BLaER1 (cell line): Measurements from ENCODE around the gene OPN1SW.

Source experiments
- H3K27ac ChIP-seq: shearing (Covaris generic); formaldehyde crosslinking; 2 replicates; pipeline ENCODE4 v1.8.1; 2022
- H3K27me3 ChIP-seq: shearing (Covaris generic); formaldehyde crosslinking; 2 replicates; pipeline ENCODE4 v1.8.1; 2022
- H3K36me3 ChIP-seq: shearing (Covaris generic); formaldehyde crosslinking; 2 replicates; pipeline ENCODE4 v1.8.1; 2022
- H3K4me1 ChIP-seq: shearing (Covaris generic); formaldehyde crosslinking; 2 replicates; pipeline ENCODE4 v1.8.1; 2022
- H3K4me2 ChIP-seq: shearing (Covaris generic); formaldehyde crosslinking; 2 replicates; pipeline ENCODE4 v1.8.1; 2022
- H3K4me3 ChIP-seq: shearing (Covaris generic); formaldehyde crosslinking; 2 replicates; pipeline ENCODE4 v1.8.1; 2022
- H3K9ac ChIP-seq: shearing (Covaris generic); formaldehyde crosslinking; 2 replicates; pipeline ENCODE4 v1.8.1; 2022
- H3K9me3 ChIP-seq: shearing (Covaris generic); formaldehyde crosslinking; 2 replicates; pipeline ENCODE4 v1.8.1; 2022
- H4K20me1 ChIP-seq: shearing (Covaris generic); formaldehyde crosslinking; 2 replicates; pipeline ENCODE4 v1.8.1; 2022
- Cebpa-rat ChIP-seq: shearing (Covaris generic); IDR thresholded peaks from 2 replicates; pipeline ENCODE4 v1.8.1; 2022

Gene OPN1SW

DNA sequence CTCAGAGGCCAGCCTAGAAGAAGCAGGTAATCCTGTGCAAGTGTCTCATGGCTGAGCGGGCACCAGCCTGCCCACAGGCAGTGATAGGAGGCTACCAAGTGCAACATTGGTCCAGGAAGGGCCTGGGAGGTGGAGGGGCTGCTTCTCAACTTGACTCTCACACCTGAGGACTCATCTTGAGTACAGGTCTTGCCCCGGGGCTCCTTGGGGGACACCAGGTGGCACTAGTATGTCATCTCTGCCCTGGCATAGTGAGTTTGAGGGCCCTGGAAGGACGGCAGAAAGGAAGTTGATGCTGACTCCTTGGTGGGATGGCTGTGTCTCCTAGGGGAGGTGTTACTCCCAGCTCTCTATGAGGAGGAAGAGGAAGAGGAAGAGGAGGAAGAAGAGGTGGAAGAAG is 18.4 kb upstream of the OPN1SW start:
- H3K4me1 ChIP-seq = peaks cover 36% of the 10 kb centered on the region
- no peak overlapping the region for H3K9ac ChIP-seq
- H3K27me3 ChIP-seq = no peaks in the 10 kb centered on the region
- no peaks in the 10 kb centered on the region for H3K9me3 ChIP-seq
- no peak overlapping the region for H3K4me2 ChIP-seq
- no peak overlapping the region for H3K27ac ChIP-seq
- H4K20me1 ChIP-seq = no peaks in the 10 kb centered on the region
- no peak for TF ChIP-seq Cebpa-rat
- H3K4me3 ChIP-seq = no peak overlapping the region
- H3K36me3 ChIP-seq = peaks cover 29% of the 10 kb centered on the region

DNA sequence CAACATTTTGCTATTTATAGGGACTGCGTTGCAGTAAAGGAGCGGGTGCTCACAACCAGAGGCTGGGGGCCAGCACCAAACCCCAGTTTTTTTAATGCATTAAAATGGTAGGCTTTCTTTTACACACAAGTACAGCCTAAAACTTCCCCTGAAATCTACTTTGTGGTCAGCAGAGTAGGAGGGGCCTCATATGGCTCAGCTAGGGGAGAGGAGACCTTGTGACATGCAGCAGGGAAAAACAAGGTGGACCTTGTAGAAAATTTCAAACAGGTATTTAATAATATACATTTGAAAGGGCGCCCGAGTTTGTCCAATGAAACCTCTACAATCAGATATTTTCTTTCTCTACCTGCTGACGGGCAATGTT is 17.6 kb upstream of the OPN1SW start:
- peaks cover 29% of the 10 kb centered on the region for H3K36me3 ChIP-seq
- H3K9me3 ChIP-seq = no peaks in the 10 kb centered on the region
- no peaks in the 10 kb centered on the region for H4K20me1 ChIP-seq
- peak overlapping the region; percentile 92; the same call in 1 of the 2 replicates for H3K4me3 ChIP-seq
- no peak overlapping the region for H3K9ac ChIP-seq
- no peaks in the 10 kb centered on the region for H3K27me3 ChIP-seq
- no peak for TF ChIP-seq Cebpa-rat
- 0 out of 2 replicates have a peak overlapping the region, but pooled peaks have one; percentile 44 for H3K27ac ChIP-seq
- H3K4me1 ChIP-seq = peaks cover 36% of the 10 kb centered on the region
- peak overlapping the region; percentile 97 for H3K4me2 ChIP-seq

DNA sequence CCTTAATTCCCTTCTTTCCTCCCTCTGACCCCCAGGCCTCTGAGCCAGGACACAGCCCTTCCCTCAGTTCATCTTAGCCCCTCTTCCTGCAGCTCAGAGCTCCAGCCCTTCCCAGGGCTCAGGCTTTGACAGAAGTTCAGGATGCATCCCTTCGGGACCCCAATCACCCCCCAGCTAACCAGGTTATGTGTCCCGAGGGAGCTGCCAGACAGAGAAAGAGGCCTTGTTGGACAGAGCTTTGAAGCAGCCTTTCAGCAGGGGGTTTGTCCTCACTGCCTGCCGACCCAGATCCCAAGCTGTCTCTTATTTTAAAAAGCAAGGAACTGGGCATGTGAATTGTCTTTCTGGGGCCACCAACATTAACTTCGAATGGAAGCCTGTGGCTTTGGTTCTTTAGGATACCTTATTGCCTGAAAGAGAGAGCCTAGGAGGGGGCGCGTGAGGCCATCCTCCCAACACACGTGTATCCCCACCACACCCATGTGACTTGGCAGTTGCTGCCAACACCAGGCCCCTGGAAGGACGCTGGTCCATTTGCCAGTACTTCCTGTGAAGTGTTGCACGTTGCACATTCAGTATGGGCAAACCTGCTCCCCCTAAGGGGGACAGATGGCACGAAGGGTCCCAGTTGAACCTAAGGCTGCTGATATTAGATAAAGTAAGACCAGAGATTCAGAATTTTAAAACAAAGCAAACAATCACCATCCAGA is 17.0 kb upstream of the OPN1SW start:
- Histone ChIP-seq H3K36me3 (peaks cover 29% of the 10 kb centered on the region), H3K4me3 (peak overlapping the region; percentile 92), H3K27ac (peak overlapping the region; percentile 44; the same call in 1 of the 2 replicates), H3K4me2 (peak overlapping the region; percentile 97), H3K9ac (peak overlapping the region; percentile 82; the same call in 1 of the 2 replicates), H3K27me3 (no peaks in the 10 kb centered on the region), H3K9me3 (no peaks in the 10 kb centered on the region), H4K20me1 (no peaks in the 10 kb centered on the region), H3K4me1 (peaks cover 36% of the 10 kb centered on the region)
- TF ChIP-seq Cebpa-rat = no peak

DNA sequence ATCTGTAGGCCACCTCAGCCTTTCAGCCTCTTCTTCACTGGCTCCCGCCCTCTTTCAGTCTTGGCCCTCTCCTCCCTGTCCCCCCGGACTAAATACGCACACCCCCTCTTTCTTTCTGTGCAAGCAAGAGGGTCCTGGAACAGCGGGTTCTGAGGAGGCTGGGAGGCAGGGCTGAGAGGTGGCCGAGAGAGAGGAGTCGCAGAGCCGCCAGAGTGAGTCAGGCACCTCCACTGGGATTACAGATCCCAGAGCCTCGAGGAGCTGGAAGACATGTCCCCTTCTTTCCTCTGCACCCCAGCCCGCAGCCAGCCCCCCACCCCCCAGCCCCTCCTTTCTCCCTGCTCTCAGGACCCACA is 16.4 kb upstream of the OPN1SW start:
- H3K27me3 ChIP-seq = no peaks in the 10 kb centered on the region
- no peak for TF ChIP-seq Cebpa-rat
- no peaks in the 10 kb centered on the region for H3K9me3 ChIP-seq
- peaks cover 23% of the 10 kb centered on the region for H3K36me3 ChIP-seq
- H3K9ac ChIP-seq = peak overlapping the region; percentile 82
- H3K4me2 ChIP-seq = peak overlapping the region; percentile 97
- H3K4me1 ChIP-seq = peaks cover 36% of the 10 kb centered on the region
- peak overlapping the region; percentile 73 for H3K27ac ChIP-seq
- peak overlapping the region; percentile 92 for H3K4me3 ChIP-seq
- no peaks in the 10 kb centered on the region for H4K20me1 ChIP-seq

DNA sequence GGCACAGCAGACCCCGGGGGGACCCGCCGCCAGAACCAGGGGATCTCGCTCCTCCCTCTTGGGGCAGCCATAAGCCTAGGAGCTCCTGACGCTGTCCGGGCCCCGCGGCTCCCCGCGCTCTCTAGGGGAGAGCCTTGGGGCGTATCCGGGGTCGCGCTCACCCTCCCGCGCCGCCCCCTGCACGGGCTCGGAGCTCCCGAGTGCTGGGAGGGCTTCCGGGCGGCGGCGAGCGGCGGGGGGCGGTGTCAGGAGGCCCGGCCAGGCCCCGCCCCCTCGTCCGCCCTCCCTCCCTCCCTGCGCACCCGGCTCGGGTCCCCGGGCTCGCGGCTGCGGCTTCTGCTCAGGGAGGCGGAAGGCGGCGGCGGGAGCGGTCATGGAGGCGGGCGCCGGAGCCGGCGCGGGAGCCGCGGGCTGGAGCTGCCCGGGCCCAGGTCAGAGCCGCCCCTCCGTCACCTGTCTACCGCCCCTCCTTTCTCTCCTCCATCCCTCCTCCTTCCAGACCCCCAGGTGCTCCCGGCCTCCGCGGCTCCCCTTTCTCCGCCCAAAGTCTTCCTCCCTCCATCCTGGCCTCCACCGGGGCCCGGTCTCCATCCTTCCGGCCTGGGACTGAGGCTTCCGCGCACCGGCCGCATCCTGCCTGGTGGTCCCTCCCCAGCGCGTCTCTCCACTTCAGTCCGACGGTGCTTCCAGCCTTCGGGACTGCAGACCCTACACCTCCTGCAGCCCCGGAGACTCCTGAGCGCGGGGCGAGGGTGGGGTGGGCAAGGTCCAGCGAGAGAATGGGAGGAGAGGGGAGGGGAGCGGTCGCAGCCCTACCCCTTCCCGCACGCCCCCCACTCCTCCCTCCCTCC is 15.8 kb upstream of the OPN1SW start, which contains the start of gene CCDC136:
CCDC136 (plus strand) TSS at position 848 of the 851 bp plus-strand sequence. CDS start 444 bp downstream, outside the sequence.
- Histone ChIP-seq H4K20me1 (no peaks in the 10 kb centered on the region), H3K9ac (peak within 1 kb of the TSS; percentile 82), H3K36me3 (peaks cover 21% of the 10 kb centered on the region), H3K27ac (peak within 1 kb of the TSS; percentile 73), H3K27me3 (no peaks in the 10 kb centered on the region), H3K4me3 (peak within 1 kb of the TSS; percentile 92), H3K9me3 (no peaks in the 10 kb centered on the region), H3K4me1 (peaks cover 36% of the 10 kb centered on the region), H3K4me2 (peak within 1 kb of the TSS; percentile 97)
- no peak for TF ChIP-seq Cebpa-rat

DNA sequence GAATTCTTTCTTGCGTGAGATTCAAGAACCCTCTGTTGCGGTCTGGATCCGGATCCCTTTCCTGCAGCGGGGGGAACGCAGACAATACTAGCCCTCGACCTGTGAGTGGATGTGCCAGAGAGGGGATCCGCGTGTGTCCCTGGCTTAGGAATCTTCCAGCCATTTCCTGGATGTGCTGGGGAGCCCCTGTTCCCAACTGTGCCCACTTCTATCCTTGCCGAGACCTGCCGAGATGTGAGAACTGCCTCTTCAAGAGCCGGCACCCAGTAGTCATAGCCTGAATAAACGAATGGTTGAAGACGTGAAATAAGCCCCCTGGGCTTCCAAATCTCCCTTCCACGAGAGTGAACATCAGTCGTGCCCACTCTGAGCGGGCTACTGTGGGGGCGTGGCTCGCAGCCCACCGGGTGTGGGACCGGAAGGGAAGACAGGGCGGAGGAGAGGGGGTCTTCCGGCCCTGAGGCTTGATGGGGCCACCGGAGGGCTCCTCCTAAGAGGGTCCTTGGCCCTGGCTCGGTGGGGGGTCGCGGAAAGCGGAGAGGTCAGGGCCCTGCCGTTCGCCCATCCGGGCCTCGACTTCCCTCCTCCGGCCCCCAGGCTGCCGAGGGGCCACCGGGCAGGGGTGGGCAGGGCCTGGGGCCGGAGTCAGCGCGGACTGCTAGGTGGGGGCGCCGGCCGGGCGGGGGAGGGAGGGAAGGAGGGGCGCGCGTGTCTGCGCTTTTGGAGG is 14.9 kb upstream of the OPN1SW start:
- peak overlapping the region; percentile 82 for H3K9ac ChIP-seq
- peak overlapping the region; percentile 92 for H3K4me3 ChIP-seq
- no peak for TF ChIP-seq Cebpa-rat
- no peaks in the 10 kb centered on the region for H4K20me1 ChIP-seq
- peaks cover 13% of the 10 kb centered on the region for H3K36me3 ChIP-seq
- peaks cover 36% of the 10 kb centered on the region for H3K4me1 ChIP-seq
- H3K27me3 ChIP-seq = no peaks in the 10 kb centered on the region
- H3K27ac ChIP-seq = peak overlapping the region; percentile 73; the same call in 1 of the 2 replicates
- no peaks in the 10 kb centered on the region for H3K9me3 ChIP-seq
- H3K4me2 ChIP-seq = peak overlapping the region; percentile 97

DNA sequence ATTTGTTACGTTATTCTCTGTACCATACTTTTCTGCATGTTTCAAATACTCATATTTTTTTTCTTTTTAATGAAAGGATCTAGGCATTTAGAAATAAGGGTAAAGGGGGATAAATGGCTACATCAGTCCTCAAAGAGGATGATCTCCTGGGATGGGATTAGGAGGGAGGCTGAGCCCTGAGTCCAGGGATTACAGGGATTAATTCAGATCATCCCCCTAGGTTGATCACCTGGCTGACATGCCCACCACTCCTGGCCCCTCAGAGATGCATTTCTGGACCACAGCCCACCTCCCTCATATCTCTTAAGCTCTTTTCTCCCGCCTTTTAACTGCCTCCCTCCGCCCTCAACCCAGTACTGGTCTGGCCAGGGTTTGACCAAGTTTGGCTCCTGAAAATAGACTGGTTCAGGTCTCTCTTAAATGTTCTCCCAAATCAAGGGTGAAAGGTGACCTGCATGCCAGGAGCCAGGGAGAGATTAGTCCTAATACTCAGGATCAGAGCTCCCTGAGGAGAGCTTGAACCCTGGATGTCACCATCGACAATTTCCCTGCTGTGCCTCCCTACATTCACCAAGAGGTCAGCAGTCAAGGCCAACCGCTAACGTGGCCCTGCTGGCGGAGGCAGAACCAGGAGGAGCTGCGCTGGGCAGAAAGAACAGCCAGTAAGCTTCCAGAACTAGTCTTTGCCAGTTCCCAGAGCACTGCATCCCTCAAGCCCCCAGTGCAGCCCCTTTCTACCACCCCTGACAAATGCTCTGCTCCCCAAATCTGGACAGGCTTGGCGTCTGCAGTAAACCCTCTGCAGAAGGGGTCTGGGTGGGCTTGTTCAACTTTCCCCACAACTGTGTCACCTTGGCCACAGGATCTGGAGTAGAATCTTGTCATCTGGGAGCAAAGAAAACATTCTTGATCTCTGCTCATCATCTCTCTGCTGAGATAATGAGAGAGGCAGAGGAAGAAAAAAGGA is 13.1 kb upstream of the OPN1SW start:
- no peaks in the 10 kb centered on the region for H4K20me1 ChIP-seq
- H3K9ac ChIP-seq = no peak overlapping the region
- no peak for TF ChIP-seq Cebpa-rat
- H3K4me2 ChIP-seq = no peak overlapping the region
- H3K27ac ChIP-seq = no peak overlapping the region
- H3K9me3 ChIP-seq = no peaks in the 10 kb centered on the region
- no peaks in the 10 kb centered on the region for H3K36me3 ChIP-seq
- no peak overlapping the region for H3K4me3 ChIP-seq
- H3K4me1 ChIP-seq = peaks cover 26% of the 10 kb centered on the region
- H3K27me3 ChIP-seq = no peaks in the 10 kb centered on the region

DNA sequence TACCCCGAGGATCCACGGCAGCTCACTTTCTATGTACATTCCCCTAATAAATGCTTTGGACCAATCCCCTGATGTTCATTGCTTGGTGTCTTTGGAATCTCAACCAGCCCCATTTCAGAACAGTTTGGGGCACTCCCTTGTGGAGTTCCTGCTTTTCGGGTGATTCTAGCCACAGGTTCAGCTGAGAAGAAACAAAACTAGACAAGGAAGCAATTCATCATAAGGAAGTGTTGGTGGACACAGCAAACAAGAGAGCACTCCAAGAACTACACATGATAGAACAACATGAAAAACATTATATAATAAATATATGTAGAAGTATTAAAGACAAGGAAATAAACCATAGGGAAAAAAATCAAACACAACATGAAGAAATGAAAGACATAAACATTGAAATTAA is 10.1 kb upstream of the OPN1SW start:
- no peaks in the 10 kb centered on the region for H3K9me3 ChIP-seq
- no peak overlapping the region for H3K4me2 ChIP-seq
- peaks cover 7% of the 10 kb centered on the region for H3K4me1 ChIP-seq
- no peak for TF ChIP-seq Cebpa-rat
- no peak overlapping the region for H3K9ac ChIP-seq
- no peaks in the 10 kb centered on the region for H4K20me1 ChIP-seq
- no peak overlapping the region for H3K4me3 ChIP-seq
- no peaks in the 10 kb centered on the region for H3K27me3 ChIP-seq
- no peak overlapping the region for H3K27ac ChIP-seq
- H3K36me3 ChIP-seq = no peaks in the 10 kb centered on the region
